SK-MEL-5 (cell line): ENCODE data around the gene TXN. TPM values are rescaled to one million over a fixed set of nuclear protein-coding genes. Genes with fewer than 3 reads are reported as not detected.
"Not testable (repeated sequence)": the region's sequence is repeated elsewhere in the genome, so short reads cannot be mapped to it uniquely, and the experiment has no call there.

Experiments
- DNase-seq: peaks from one replicate; pipeline ENCODE4 v3.0.0-alpha.2; 2016; ENCODE audit warnings: low read depth, low spot score
- in situ Hi-C: cut with HindIII; loops from 2 replicates; pipeline ENCODE4 v1.10.0; 2016; ENCODE audit warnings: low sequenced_read_pairs, high pct_unique_total_duplicates, low pct_unique_long_range_greater_than_20kb
- total RNA-seq: library from RNA; depleted of rRNA; stranded (reverse); fragments of >200 nt; shearing (Covaris generic); gene quantifications from 2 replicates; pipeline ENCODE4 v1.2.3, GENCODE V29; 2014

TXN gene
- total RNA-seq, 1 experiment from 2014 or later = 421 TPM

DNA sequence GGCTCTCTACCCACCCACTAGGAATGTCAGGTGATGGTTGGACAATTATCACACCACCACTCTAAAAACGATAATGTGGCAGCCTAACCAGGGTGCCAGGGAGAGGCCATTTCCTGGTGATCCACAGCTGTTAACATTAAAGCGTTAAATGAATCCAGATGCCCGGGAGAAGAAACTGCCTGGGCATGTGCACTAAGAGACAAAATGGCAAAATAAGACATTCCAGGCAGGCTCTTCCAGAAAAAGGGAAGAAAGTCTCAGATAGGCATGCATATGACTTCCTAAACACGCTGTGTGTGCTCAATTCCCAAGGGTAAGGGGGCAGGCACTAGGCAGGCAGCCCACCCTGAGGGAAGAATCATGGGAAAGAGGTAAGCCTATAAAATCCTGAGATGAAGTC lies 4.6 kb upstream of the TXN start:
- in situ Hi-C loops = no loop called here
- no peak for DNase-seq

DNA sequence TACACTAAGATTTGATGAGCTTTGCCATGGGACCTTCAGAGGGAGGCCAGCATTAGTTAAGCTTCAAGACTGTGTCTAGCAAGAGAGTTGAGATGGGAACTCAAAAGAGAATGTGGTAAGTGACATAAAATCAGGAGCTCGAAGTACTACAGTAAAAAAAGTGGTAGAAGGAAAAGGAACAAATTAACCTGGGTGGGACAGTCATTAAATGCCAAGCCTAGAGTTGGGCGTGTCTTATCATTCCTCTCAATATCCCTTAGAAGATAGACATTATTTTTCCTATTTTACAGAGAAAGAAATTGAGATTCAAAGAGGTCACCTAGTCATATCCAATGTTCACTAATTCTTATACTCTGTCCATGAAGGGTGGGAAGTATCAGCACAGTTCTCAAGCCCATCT lies 3.3 kb upstream of the TXN start:
- DNase-seq = no peak
- in situ Hi-C loops = no loop called here

DNA sequence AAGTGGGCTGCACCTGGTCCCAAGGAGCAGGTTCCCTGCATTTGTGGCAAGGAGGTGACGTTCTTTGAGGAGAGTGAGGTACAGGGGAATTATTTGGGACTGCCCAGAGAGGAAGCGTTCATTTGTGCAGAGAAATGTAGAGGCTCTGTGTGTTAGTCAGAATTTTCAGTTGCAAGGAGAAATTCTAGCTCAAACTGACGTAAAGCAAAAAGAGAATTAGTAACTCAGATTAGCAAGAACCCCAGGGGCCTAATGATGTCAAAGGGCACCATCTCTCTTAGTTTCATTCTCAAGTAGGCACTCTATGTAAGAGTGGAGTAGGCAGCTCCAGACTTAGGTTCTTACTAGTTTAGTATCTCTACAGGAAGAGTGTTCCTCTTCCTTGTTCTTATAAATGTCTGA lies 2.4 kb upstream of the TXN start:
- DNase-seq = no peak
- in situ Hi-C loops = no loop called here

DNA sequence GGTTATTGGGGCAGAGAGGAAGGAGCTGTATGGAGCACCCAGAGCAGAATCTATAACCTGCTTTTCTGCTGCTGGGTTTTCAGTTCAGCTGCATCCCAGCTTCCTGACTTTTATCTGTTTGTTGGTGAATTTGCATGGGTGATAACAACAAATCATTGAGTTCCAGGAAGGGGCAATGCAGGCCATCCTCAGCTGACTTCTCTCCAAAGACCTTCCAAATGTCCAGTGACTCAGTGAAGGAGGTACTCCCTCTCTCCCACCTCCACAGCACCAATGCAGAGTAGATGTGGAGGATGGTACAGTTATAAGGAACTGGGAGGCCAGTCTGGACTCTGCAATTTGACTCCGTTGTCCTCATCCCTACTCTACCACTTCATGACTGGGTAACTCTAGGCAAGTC lies 1.6 kb upstream of the TXN start:
- in situ Hi-C loops = no loop called here
- no peak for DNase-seq

DNA sequence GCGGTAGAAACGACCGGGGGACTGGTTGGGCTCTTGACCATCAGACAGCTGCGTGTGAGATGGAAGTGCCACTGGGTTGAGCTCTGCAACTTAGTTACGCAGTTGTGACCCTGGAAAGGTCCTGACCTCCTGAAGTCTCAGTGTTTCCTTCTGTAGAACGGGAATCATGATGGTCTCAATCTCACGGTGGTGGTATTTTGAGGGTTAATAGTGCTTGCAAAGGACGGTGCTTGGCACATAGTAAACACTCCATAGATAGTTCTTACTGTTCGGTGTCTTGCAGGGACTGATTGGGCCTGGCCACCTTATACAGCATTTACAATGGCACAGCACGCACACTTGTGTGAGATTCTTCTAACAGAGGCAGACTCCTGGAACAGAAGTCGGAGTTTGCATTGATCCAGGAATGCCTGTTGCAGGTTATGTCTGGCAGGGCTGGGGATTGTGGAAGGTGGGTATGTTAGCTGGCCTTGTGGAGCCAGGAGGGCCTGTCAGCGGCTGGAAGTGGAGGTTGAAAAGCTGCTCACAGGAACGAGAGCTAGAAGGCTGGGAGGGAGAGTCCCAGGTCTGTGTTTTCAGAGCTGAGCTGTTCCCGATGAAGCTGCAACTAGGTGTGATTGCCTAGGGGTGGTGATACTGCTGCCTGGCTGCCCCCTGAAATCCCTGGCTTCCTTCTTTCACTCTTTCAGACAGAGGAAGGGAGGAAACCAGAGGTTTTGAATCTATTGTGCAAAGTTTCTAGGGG lies 962 bp upstream of the TXN start:
- peak; percentile 28 for DNase-seq
- in situ Hi-C loops = no loop called here

DNA sequence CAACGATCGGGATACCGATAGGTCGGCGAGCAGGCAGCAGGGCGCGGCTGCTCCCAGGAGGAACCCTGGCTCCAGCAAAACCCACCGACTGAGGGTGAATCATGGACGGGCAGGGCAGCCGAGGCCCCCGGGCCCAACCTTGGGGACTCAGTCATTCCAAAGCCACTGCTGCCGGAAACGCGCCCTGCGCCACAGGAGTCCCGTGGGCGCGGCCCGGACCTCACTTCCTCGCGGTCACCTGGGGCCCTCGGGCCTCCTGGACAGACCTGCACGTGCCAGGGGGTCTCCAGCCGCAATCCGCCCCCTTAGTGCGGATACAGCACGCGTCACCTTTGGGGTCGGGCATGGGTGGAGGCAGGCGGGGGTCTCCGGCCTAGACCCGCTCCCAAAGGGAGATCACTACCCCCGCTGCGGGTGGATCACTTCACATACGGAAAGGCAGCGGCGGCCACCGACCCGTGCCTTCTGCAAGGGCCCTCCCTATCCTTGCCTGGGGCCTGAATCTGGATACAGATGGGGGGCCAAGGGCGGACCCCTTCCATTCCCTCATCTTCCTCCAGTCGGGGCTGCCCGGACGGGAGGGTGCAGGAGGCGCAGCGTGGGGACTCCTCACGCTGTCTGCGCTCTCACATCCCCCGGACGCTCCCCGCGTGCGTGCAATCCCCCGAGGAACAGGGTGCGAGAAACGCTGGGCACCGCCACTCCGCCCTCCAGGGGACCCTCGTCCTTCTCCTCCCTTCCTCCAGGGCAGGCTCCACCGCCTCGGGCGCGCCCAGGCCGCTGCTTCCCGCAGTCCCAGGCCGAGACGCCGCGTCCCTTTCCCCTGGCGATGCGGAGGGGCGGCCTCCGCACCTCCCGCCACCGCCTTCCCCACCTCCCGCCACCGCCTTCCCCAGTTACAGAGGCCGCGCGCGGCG lies 586 bp downstream of the TXN start:
- in situ Hi-C loops = no loop called here

DNA sequence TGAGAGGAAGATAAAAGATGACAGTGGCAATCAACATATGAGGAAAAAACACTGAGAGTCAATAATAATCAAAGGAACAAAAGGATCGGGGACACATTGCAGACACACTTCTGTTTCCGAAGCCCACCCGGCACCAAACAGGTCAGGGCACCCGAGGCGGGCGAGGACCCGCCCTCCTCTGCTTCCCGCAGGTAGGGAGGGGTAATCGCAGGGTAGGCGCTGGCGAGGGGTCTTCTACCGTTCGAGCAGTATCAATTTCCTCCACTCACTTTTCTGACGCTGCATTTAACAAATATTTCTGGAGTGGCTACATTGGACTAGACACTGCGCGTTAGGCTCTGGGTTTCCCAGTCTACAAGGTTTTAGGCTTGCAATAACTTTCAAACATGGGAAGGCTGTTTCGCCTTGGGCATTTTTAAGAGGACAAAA lies 1.3 kb downstream of the TXN start:
- in situ Hi-C loops = no loop called here
- DNase-seq = peak; percentile 43

More for the DNA sequence above, 586 bp downstream of the TXN start:
- peak; percentile 46 for DNase-seq

DNA sequence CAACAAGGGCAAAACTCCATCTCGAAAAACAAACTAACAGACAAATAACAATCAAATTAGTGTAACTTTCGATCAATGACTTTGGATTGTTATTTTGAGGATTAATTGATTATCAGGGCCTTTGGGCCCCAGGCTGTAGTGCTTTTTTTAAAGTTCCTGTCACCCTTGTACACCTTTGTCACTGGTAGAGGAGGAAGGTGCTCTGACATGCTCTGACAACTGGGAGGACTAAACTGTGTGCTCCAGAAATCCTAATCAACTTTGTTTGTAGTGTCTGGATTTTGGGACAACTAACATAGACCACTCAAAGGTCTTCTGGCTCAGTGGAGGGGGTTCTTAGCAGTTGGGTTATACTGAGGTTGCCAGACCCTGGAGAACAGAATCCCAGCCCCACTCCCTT lies 1.8 kb downstream of the TXN start:
- DNase-seq = no peak
- in situ Hi-C loops = no loop called here

DNA sequence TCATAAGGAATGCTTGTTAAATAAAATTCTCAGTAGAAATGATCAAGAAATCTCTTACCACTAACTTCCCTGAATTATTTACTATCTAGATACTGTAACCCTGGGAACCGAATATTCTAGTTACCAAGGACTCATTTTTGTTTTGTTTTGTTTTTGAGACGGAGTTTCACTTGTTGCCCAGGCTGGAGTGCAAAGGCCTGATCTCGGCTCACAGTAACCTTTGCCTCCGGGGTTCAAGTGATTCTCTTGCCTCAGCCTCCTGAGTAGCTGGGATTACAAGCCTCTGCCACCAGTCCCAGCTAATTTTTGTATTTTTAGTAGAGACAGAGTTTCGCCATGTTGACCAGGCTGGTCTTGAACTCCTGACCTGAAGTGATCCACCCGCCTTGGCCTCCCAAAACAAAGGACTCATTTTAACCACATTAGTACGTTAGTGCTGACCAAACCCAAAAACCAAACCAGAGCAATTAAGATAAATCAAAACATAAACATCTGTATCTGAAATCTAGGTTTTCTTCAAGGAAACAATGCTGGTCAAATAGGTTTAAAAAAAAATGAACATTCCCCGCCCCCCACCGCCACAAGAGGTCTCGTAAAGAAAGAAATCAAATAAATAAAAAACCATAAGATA lies 3.7 kb downstream of the TXN start:
- no peak for DNase-seq

DNA sequence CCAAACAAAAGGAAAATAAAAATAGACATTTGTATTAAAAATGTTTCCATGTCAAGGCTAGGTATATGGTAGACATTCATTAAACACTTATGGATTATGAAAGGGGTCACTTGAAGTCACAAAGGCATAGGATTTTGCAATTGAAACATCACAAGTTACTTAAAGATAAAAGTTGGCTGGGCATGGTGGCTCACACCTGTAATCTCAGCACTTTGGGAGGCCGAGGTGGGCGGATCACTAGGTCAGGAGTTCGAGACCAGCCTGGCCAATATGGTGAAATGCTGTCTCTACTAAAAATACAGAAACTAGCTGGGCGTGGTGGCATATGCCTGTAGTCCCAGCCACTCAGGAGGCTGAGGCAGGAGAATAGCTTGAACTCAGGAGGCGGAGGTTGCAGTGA lies 4.5 kb downstream of the TXN start:
- in situ Hi-C loops, DNase-seq: not testable (repeated sequence)

More for the DNA sequence above, 3.7 kb downstream of the TXN start:
- in situ Hi-C loops = no loop called here

DNA sequence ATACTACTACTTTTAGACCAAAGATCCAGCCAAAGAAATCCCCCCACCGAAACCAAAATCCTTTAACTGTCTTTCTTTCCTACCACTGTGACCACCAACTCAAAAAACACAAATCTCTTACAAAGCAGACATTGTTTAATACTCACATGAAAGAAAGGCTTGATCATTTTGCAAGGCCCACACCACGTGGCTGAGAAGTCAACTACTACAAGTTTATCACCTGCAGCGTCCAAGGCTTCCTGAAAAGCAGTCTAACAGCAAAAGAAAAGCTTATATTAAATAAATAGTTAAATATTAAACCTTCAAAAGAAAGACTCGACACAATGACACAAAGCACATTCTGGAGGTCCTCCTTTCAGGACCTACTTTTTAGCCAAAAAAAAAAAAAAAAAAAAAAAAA lies 5.1 kb downstream of the TXN start:
- peak; percentile 80 for DNase-seq
- in situ Hi-C loops = no loop called here

DNA sequence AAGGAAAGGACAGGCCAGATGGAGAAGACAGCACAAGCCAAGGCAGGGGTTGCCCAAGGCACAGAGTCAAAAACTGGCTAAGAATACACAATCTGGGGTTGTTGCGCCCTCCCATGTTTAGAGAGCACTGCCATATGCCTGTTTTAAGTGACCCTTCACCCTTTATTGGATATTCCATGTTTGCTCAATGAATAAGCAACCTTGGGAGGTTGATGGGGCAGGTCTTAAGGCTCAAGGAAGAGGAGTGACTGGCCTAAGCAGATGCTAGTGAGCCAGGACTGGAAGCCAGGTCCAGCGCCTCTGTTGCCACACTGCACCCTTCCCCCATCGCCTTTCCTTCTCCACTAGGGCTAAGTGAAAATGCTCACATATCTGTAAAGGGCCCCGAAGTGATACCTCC lies 6.7 kb downstream of the TXN start:
- no peak for DNase-seq
- in situ Hi-C loops = no loop called here

DNA sequence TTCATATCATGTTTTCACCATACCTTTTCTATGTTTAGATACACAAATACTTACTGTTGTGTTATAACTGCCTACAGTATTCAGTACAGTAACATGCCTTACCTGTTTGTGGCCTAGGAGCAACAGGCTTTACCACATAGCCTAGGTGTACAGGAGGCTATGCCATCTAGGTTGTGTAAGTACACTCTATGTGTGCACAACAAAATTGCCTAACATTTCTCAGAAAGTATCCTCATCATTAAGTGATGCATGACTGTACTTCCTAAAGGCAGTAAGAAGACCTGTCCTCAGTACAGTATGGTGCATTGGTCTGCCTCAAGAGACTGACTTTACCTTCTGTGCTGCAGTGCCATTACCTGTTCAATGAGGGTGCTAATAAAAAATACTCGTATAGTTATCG lies 7.9 kb downstream of the TXN start:
- in situ Hi-C loops = no loop called here
- DNase-seq = no peak

DNA sequence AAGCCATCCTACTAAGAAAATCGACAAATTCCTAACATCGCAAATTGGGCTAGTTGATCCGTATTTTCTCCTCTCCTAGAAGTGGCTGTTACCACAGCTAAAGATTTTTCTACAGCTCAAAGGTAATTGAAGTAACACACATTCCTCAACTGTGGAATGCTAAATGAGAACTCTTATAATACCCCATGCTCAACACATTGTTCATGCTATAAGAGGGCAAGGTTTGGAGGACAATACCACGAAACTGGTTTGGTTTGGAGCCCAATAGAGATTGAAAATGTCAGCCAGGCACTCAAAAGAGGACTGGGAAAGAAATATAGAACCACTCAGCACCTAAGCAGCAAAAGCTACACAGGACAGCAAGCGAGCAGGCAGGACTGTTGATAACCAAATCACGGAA lies 10.1 kb downstream of the TXN start:
- DNase-seq = no peak
- in situ Hi-C loops = no loop called here

DNA sequence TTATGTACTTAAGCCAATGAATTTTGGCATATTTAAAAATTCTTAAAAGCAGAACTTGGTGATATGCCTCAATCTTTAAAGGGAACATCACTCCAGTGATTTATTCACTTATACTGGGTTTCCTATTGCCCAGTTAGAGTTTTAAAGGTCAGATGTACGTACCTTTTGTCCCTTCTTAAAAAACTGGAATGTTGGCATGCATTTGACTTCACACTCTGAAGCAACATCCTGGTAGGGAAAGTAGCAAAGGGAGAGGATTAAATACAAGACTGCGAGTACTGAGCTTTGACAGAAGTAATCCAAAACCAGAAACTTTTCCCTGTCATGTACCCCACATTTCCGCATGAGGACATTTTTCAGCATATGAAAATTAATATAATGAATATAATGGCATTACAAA lies 11.7 kb downstream of the TXN start:
- DNase-seq = no peak
- in situ Hi-C loops = no loop called here

DNA sequence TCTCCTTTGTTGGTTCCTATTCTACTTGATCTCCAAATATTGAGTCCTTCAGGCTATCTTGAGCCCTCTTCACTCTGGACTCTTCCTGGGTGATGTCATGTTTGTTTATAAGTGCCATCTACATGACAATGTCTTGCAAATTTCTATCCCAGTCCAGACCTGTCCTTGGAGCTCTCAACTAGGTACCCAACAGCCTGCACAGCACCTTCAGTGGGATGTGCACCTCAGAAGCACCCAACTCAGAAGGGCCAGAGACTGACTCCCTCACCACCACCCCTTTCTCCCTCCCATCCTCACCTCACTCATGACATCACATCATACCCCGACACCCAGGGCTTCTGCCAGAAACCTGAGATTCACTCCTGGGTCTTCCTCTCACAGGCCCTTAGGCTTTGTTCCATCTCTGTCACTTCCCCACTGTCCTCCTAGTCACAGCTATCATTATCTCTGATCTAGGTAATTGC lies 14.4 kb downstream of the TXN start:
- in situ Hi-C loops = no loop called here
- DNase-seq = no peak

DNA sequence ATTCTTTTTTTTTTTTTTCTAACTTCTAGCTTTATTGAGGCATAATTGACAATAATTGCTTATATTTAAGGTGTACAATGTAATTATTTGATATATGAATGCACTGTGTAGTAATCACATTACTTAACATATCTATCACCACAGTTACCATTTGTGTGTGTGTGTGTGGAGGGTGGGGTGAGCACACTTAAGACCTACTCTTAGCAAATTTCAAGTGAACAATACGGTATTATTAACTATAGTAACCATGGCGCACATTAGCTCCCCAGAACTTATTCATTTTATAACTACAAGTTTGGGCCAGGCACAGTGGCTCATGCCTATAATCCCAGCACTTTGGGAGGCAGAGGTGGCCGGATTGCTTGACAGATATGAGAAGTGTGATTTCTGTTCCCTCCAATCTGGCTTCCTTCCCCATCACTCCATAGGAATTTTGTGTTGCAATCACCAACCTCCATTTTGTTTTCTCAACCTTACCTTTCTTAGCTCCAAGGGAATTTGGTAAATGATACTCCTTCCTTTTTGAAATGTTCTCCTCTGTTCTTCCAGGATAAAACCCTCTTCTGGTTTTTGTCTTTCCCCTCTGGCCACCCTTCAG lies 14.9 kb downstream of the TXN start:
- DNase-seq = no peak
- in situ Hi-C loops = no loop called here

DNA sequence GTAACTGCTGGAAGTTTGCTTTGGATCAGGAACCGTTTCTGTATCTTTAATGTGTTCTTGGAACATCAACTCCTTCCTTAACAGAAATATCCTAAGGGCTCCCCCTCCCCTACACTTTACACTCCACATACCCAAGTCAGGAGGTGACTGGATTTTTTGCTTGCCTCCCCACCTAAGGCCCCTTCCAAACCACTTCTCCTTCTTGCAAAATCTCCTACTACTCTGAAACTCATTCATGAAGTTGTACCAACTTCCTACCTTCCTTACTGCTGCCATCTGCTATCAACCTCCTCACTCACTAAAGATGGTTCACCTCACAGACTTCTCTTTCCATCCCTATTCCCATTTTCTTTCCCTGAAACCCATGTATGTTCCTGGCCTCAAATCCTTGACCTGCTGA lies 16.1 kb downstream of the TXN start:
- no peak for DNase-seq
- in situ Hi-C loops = no loop called here
